Measurements from ENCODE around the gene DCST1.

- TF ChIP-seq, protein P1, sequence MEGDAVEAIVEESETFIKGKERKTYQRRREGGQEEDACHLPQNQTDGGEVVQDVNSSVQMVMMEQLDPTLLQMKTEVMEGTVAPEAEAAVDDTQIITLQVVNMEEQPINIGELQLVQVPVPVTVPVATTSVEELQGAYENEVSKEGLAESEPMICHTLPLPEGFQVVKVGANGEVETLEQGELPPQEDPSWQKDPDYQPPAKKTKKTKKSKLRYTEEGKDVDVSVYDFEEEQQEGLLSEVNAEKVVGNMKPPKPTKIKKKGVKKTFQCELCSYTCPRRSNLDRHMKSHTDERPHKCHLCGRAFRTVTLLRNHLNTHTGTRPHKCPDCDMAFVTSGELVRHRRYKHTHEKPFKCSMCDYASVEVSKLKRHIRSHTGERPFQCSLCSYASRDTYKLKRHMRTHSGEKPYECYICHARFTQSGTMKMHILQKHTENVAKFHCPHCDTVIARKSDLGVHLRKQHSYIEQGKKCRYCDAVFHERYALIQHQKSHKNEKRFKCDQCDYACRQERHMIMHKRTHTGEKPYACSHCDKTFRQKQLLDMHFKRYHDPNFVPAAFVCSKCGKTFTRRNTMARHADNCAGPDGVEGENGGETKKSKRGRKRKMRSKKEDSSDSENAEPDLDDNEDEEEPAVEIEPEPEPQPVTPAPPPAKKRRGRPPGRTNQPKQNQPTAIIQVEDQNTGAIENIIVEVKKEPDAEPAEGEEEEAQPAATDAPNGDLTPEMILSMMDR (IDR thresholded peaks at IDR 0.05; ENCODE audit: low read depth, low read length) = no peak
- TF ChIP-seq, protein P2, sequence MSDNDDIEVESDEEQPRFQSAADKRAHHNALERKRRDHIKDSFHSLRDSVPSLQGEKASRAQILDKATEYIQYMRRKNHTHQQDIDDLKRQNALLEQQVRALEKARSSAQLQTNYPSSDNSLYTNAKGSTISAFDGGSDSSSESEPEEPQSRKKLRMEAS (IDR thresholded peaks at IDR 0.05; ENCODE audit: low read depth, low read length) = no peak
Measured at GRCh38 chr1:155037043-155037442, 3.4 kb downstream of the DCST1 start.
